ENCODE data around the gene SPATA31D3. TPM values are rescaled to one million over a fixed set of nuclear protein-coding genes. Genes with fewer than 3 reads are reported as not detected.
"Not testable (repeated sequence)": the region's sequence is repeated elsewhere in the genome, so short reads cannot be mapped to it uniquely, and the experiment has no call there.

Gene SPATA31D3
- polyA plus RNA-seq (ENCODE audit: insufficient read length) = not detected

GRCh38 chr9:81943393-81943792 lies at the start of gene SPATA31D3:
Gene SPATA31D3 (plus strand): TSS chr9:81943500. CDS start chr9:81943586, 86 bp downstream.
- DNase-seq = not testable (repeated sequence)

- DNase-seq = no peak
Observed at GRCh38 chr9:81893929-81894328, 49.4 kb upstream of the SPATA31D3 start.

GRCh38 chr9:81894891-81895290 lies 48.4 kb upstream of the SPATA31D3 start:
- no peak for DNase-seq

- no peak for DNase-seq
Observed at GRCh38 chr9:81896070-81896469, 47.2 kb upstream of the SPATA31D3 start.

- no peak for DNase-seq
Observed at GRCh38 chr9:81898851-81899250, 44.4 kb upstream of the SPATA31D3 start.

GRCh38 chr9:81902196-81902595 lies 41.1 kb upstream of the SPATA31D3 start:
- peak; percentile 26 for DNase-seq

- DNase-seq = no peak
Observed at GRCh38 chr9:81902626-81903025, 40.7 kb upstream of the SPATA31D3 start.

- DNase-seq = no peak
Observed at GRCh38 chr9:81906671-81907070, 36.6 kb upstream of the SPATA31D3 start.

- no peak for DNase-seq
Observed at GRCh38 chr9:81912135-81912534, 31.2 kb upstream of the SPATA31D3 start.

- no peak for DNase-seq
Observed at GRCh38 chr9:81915801-81916505, 27.3 kb upstream of the SPATA31D3 start.

- not testable (repeated sequence) for DNase-seq
Observed at GRCh38 chr9:81918507-81918906, 24.8 kb upstream of the SPATA31D3 start.

- DNase-seq = not testable (repeated sequence)
Observed at GRCh38 chr9:81928305-81928704, 15.0 kb upstream of the SPATA31D3 start, which contains the start of gene SPATA31D4. Gene SPATA31D4 (plus strand): TSS chr9:81928428. CDS start chr9:81928514, 86 bp downstream.

- DNase-seq = not testable (repeated sequence)
Observed at GRCh38 chr9:81930147-81930546, 13.2 kb upstream of the SPATA31D3 start.

- DNase-seq = not testable (repeated sequence)
Observed at GRCh38 chr9:81933547-81933946, 9.8 kb upstream of the SPATA31D3 start.

GRCh38 chr9:81948650-81949049 lies 5.3 kb downstream of the SPATA31D3 start:
- not testable (repeated sequence) for DNase-seq

- no peak for DNase-seq
Observed at GRCh38 chr9:81953096-81953495, 9.8 kb downstream of the SPATA31D3 start.

GRCh38 chr9:81955625-81956024 lies 12.3 kb downstream of the SPATA31D3 start:
- DNase-seq = no peak

- peak; percentile 2 for DNase-seq
Observed at GRCh38 chr9:81964218-81965171, 21.2 kb downstream of the SPATA31D3 start.

GRCh38 chr9:81968026-81968425 lies 24.7 kb downstream of the SPATA31D3 start:
- DNase-seq = no peak

GRCh38 chr9:81969971-81970370 lies 26.7 kb downstream of the SPATA31D3 start:
- no peak for DNase-seq

GRCh38 chr9:81971727-81972126 lies 28.4 kb downstream of the SPATA31D3 start:
- no peak for DNase-seq

GRCh38 chr9:81974764-81975163 lies 31.5 kb downstream of the SPATA31D3 start:
- no peak for DNase-seq

GRCh38 chr9:81976351-81976750 lies 33.1 kb downstream of the SPATA31D3 start:
- no peak for DNase-seq

Measured in hindlimb muscle (tissue), 1 donor.